Lower leg skin (tissue), 4 donors: ENCODE data around the gene FBN1. TPM values are rescaled to one million over a fixed set of nuclear protein-coding genes. Genes with fewer than 3 reads are reported as not detected.

ENCODE experiments used
- DNase-seq, 2 donors: peaks; one replicate each; pipeline ENCODE4 v3.0.0-alpha.2; 2019; ENCODE audit warnings: low spot score in 2 of 2
- H3K4me3 ChIP-seq: fragments of 200-600 bp; sonication (generic); 2 replicates; pipeline ENCODE4 v1.5.1; 2017; ENCODE audit warnings: mild to moderate bottlenecking, low read depth; ENCODE audit not compliant: poor library complexity, severe bottlenecking
- POLR2A ChIP-seq, 2 donors: fragments of 450-650 bp; IDR thresholded peaks; one replicate each; pipeline ENCODE4 v1.6.1; 2016 to 2017; ENCODE audit warnings: antibody characterized with exemption in 2 of 2, mild to moderate bottlenecking in 1 of 2, moderate library complexity in 1 of 2
- WGBS, 2 donors: methylation state at CpG; one replicate each; pipeline ENCODE4 v1.1.5; 2018; 5-methylcytosine and 5-hydroxymethylcytosine counted together
- intact Hi-C: fragments of 100-400 bp; cut with DNase I; formaldehyde crosslinking; loops from one replicate; pipeline ENCODE4 v1.15.0; 2023; ENCODE audit warnings: low total_unique reads
- total RNA-seq, 4 donors: library from RNA; depleted of rRNA; stranded (reverse); fragments of >200 nt; gene quantifications; one replicate each; pipeline ENCODE4 v1.1.0, GENCODE V29; 2016
- TF ChIP-seq, protein P1 (sequence below), 3 donors: fragments of 450-650 bp; IDR thresholded peaks; one replicate each; pipeline ENCODE4 v1.5.1; 2016; ENCODE audit warnings: antibody characterized with exemption in 3 of 3, mild to moderate bottlenecking in 3 of 3, moderate library complexity in 2 of 3

Gene FBN1
- total RNA-seq, 4 donors from 2014 or later, result 15.0 to 59.3 (median 24.0) TPM

DNA sequence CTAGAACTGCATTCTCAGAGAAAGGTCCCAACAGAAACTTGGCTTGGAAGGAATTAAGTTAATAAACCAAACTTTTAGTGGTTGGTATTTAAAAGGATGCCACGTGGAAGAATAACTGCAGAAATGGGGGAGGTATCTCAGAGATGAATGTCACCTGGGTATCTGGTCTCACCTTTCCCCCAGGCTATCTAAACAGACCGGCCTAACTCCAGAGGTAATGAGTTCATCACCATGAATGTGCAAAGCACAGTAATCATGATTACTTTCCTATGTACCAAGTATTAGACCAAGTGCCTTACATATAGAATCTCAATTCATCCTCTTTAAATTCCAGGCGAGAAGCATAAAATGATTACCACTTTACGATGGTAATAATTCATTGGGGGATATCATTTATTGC, 80.8 kb downstream of the FBN1 start:
- no peak for TF ChIP-seq POLR2A (IDR thresholded peaks at IDR 0.05)
- TF ChIP-seq, protein P1, sequence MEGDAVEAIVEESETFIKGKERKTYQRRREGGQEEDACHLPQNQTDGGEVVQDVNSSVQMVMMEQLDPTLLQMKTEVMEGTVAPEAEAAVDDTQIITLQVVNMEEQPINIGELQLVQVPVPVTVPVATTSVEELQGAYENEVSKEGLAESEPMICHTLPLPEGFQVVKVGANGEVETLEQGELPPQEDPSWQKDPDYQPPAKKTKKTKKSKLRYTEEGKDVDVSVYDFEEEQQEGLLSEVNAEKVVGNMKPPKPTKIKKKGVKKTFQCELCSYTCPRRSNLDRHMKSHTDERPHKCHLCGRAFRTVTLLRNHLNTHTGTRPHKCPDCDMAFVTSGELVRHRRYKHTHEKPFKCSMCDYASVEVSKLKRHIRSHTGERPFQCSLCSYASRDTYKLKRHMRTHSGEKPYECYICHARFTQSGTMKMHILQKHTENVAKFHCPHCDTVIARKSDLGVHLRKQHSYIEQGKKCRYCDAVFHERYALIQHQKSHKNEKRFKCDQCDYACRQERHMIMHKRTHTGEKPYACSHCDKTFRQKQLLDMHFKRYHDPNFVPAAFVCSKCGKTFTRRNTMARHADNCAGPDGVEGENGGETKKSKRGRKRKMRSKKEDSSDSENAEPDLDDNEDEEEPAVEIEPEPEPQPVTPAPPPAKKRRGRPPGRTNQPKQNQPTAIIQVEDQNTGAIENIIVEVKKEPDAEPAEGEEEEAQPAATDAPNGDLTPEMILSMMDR (IDR thresholded peaks at IDR 0.05), result no peak
- no peak overlapping the region for H3K4me3 ChIP-seq
- no peak for DNase-seq
- 64 to 72% methylated on average over 4 of the region's 4 CpGs for WGBS, 2 donors
- intact Hi-C loops, result no loop called here

DNA sequence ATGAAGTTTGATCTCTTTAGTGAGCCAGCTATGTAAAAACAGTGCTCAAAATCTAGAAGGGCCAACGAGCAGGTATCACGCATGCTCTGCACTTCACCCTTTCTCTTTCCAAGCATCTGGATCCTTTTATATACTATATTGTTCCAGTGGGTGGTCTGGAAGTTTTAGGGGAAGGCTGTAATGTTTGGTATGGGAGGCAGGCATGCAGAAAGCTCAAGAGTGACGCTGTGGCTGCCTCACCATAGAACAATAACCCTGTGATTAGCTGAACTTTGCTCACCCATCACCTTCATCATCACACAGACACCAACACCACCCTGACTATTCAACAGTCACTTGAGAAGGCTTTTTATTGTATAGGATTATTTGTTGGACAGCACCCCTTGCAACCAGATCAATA, 81.6 kb downstream of the FBN1 start:
- DNase-seq, result no peak
- 87 to 92% methylated on average over 3 of the region's 3 CpGs for WGBS, 2 donors

DNA sequence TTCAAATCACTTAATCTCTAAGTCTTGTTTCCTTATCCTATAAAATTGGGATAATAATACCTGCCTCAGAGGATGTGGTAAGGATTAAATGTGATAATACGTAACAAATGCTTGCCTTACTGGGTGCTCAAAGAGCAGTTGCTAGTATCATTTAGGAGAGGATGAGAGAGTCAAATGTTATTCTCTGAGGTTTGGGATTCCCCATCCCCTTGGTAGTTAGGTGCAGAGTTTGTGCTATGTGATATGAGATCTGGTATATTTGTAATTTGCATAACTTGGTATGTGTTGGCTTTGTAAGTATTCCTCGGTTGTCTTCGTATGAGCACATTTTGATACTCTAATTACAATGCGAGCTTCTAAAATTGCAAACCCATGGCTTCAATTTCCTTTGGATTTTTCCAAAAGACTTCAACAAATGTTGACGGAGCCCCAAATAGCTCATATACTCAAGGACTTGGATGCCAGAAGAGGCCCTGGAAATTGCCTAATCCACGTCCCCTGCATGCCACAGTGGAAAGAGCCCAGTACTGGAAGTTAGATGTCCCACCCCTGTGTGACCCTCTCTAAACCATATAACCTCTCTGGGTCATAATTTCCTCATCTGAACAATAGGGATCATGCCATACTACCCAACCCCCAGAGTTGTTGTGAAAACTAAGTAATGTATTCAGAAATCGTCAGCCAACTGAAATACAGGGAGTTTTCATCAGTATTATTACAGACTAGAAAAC, 85.0 kb downstream of the FBN1 start:
- intact Hi-C loops, result no loop called here
- no peak for TF ChIP-seq POLR2A (IDR thresholded peaks at IDR 0.05)
- TF ChIP-seq, protein P1 (IDR thresholded peaks at IDR 0.05), result no peak
- H3K4me3 ChIP-seq, result no peak overlapping the region
- no peak for DNase-seq
- WGBS, 2 donors, result 70 to 71% methylated on average over 7 of the region's 7 CpGs

More for the DNA sequence above, 81.6 kb downstream of the FBN1 start:
- intact Hi-C loops, result no loop called here
- H3K4me3 ChIP-seq, result no peak overlapping the region
- TF ChIP-seq, protein P1 (IDR thresholded peaks at IDR 0.05), result no peak
- no peak for TF ChIP-seq POLR2A (IDR thresholded peaks at IDR 0.05)

DNA sequence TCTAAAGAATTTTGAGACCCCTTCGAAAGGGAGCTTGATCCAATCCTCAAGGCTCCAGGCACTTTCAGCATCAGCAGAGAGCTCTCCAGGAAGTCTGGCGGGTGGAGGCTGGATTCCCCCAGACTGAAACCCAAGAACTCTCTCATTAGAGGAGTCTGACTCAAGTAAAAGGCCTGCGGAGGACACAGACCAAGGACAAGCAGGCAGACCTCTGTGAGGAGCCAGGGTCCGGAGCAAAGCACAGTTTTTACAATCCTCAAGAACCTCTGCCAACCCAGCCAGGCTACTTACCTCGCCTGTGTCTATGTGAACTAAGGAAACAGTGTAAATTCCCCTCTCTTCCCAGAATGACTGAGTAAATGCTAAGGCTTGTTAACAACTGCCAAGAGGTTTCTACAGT, 86.2 kb downstream of the FBN1 start:
- intact Hi-C loops, result no loop called here
- 49 to 54% methylated on average over 5 of the region's 5 CpGs for WGBS, 2 donors
- no peak overlapping the region for H3K4me3 ChIP-seq
- DNase-seq, result no peak
- no peak for TF ChIP-seq POLR2A (IDR thresholded peaks at IDR 0.05)
- TF ChIP-seq, protein P1 (IDR thresholded peaks at IDR 0.05), result no peak

DNA sequence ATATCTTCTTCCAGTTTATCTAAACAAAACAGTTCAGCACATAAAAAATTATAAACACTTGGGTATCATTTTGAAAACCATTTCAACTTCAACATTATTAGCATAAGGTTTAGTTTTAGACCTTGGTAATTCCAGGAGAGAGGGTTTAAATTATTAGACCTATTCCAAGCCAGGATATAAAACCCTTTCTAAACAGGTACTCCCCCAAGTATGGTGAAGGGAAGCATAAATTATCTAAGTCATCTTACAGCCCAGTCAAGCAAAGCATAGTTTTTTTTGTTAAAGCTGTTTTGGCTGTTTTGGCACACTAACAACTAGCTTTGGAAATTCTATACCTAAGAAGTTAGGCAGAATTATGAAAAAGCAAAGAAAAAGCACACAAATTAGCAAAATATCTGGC, 87.3 kb downstream of the FBN1 start:
- intact Hi-C loops, result no loop called here
- H3K4me3 ChIP-seq, result no peak overlapping the region
- TF ChIP-seq, protein P1 (IDR thresholded peaks at IDR 0.05), result no peak
- TF ChIP-seq POLR2A (IDR thresholded peaks at IDR 0.05), result no peak
- no peak for DNase-seq

DNA sequence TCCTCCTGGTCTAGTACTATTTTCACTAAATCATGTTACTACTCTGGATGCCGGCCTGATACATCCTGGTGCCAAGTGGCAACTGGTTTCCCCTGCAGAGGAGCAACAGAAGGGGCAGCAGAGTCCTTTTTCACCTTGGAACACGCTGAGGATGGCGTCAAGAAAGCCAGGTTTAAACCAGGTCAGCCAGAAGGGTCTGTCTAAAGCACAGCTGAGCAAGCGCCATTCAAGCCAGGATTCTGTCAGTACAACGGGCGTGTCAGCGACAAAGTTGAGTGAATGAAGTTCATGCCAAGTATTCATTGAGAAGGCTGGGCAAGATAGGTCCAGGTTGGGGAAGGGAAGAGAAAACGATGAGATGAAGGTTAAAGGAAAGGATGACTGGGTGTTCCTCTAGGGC, 88.2 kb downstream of the FBN1 start:
- intact Hi-C loops, result no loop called here
- WGBS, 2 donors, result 33 to 37% methylated on average over 8 of the region's 8 CpGs

More for the DNA sequence above, 88.2 kb downstream of the FBN1 start:
- TF ChIP-seq, protein P1 (IDR thresholded peaks at IDR 0.05), result no peak
- TF ChIP-seq POLR2A (IDR thresholded peaks at IDR 0.05), result no peak
- H3K4me3 ChIP-seq, result no peak overlapping the region
- no peak for DNase-seq
